HuH-7.5 (cell line): ENCODE results near the gene NDUFV3.
"Not testable (repeated sequence)": the region's sequence is repeated elsewhere in the genome, so short reads cannot be mapped to it uniquely, and the experiment has no call there.

Experiments
- DNase-seq: peaks from one replicate; pipeline ENCODE4 v3.0.0; 2011; ENCODE audit warnings: low spot score

The NDUFV3 gene

DNA sequence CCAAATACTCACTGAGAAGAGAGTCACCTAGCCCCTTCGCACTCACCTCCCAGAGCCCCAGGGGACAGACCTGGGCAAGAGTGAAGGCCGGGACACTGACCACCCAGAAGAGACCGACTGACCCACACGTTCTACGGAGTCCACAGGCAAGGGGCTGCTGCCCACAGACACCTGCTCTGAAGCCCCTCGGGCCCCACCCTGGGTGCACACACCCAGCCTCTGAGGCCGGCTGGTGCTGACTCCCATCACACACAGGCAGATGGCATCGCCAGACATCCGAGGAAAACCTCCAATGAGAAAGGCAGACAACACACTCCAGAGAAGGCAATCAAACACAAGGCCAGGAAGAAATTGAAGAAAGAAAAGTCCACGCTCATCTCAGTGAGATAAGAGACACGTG lies 35.9 kb upstream of the NDUFV3 start:
- no peak for DNase-seq

DNA sequence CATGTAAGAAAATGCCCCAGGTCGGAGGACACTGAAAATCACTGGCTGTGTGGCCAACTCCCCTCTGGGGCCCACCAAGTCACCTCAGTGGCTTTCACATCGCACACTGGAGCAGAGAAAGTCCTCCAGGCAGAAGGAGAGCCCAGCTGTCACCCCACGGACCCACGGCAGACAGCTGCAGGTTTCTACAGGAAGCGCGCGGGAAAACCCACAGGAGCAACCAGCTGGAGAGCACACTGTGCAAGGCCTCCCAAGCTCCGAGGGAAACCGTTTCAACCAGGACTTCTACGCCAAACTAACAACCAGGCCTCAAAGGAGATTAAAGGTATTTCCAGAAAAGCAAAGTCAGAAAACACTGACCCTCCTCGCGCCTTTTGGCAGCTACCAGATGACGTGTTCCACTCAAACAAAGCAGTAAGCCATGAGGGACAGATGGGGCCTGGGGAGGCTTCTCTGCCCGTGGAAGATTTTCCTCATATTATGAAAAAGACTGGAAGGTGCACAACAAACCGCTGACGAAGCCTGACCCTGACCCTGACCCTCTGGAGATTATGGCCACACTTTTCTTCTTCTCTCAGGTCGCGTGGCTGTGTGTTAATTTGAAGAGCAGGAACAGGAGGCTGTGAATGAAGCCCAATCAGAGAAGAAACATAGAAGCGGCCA lies 34.8 kb upstream of the NDUFV3 start:
- DNase-seq: no peak

DNA sequence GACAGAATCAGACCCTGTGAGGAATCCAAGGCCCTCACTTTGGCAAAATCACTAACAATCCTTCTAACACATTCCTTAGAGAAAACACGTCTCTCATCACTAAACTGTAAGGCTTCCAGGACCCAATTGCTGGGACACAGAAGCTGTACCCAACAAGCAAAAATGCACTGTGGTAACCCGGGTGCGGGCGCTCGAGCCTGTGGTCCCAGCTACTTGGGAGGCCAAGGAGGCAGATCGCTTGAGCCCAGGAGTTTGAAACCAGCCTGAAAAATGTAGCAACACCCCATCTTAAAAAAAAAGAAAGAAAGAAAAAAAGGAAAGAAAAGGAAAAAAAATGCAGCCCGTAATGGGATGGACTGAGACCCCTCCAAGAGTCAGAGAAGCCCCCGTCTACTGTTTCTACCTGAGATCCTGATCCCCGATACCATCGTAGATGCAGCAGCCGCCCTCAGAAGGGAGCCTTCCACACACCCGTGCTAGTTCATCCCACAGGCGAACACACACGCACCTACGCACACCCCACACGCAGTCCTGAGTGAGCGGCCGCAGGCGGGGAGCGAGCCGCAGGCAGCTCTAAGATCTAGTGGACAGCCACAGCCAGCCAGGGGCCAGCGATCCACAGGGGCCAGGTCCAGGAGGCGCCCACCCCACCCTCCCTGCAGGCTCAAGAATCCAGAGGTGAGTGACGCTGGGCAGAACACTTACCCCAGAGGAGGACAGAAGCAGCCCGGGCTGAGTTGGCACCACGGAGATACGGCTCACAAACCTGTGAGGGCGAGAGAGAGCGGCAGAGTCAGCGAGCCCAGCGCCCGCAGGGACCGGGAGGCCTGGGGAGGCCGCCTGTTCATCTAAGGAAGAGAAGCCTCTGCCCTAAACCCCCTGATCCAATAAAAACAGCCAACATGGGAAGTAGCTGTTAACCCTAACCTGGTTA lies 33.9 kb upstream of the NDUFV3 start:
- DNase-seq: no peak

DNA sequence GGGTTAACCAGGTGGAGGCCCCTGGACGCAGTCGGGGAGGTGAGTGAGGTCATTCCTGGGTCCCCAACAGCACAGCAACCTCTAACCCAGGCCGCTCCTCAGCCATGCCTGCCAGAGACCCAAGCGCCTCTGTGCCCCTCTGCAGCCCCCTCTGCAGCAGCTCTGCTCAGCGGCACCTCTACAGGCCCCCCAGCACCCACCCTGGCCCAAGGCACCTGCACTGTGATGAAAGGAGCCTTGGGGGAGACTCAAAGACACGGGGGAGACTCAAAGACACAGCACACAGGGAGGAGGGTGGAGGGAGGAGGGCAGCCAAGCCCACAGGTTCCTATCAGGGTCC lies 33.2 kb upstream of the NDUFV3 start:
- DNase-seq: no peak

DNA sequence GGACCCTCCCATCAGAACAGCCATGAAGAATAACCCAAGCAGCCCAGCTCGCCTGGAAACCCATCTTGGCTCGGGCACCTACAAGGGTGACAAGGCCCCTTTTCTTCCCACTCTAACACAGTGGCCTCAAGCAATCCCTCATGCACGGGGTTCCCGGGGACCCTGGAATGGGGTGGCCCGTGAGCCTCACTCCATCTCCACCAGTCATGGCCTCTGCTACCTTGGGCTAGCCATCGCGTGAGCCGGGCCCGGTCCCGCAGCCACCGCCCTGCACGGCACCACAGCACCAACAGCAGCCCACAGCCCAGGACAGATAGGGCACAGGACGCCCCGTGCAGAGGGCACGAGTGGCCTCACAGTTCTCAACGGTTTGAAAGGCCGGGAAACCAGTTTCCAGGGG lies 32.8 kb upstream of the NDUFV3 start:
- no peak for DNase-seq

DNA sequence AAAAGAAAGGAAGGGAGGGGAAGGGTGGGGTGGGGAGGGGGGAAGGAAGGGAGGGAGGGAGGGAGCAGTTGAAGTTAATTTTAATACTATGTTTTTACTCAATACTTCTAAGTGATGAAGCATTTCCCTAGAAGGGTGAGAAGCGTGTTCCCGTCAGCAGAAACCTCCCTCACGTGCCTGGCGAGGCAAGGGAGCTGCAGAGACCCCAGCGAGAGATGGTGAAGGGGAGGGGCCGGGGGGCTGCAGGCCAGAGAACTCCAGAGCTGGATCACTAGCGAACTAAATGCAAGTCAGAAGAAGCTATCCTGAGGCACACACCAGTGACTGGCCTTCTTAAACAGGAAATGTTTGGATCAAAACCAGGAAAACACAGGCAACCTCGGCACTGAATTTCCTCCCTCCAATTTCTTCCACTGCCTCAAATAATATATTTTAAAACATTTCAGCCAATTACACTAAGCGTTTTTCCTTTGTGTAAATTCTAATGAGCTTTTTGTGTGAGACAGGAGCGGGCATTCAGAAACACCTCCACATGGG lies 31.7 kb upstream of the NDUFV3 start:
- no peak for DNase-seq

DNA sequence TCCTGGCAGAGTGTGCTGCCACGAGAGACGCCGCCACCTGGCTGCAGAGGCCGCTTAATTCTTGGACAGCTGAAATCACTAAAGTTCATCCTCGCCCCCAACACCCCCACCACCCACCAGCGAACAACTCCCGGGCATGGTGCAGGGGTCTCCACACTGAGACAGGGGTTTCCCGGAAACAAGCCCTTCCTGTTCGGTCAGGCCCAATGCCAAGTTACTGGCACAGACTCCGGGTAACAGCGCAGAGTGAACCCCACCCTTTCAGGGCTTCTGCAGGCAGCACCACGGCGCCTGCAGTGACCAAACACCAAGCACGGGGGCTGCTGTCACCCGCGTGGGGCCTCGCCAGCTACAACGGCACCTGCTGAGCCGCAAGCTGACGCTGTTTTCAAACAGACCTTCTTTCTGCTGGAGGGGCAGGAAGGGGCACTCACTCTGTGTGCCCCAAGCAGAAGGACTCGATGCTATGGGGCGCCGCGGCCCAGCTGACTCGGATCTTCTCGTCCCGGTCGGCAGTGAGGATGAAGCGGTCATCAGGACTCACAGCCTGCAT lies 31.2 kb upstream of the NDUFV3 start:
- no peak for DNase-seq

DNA sequence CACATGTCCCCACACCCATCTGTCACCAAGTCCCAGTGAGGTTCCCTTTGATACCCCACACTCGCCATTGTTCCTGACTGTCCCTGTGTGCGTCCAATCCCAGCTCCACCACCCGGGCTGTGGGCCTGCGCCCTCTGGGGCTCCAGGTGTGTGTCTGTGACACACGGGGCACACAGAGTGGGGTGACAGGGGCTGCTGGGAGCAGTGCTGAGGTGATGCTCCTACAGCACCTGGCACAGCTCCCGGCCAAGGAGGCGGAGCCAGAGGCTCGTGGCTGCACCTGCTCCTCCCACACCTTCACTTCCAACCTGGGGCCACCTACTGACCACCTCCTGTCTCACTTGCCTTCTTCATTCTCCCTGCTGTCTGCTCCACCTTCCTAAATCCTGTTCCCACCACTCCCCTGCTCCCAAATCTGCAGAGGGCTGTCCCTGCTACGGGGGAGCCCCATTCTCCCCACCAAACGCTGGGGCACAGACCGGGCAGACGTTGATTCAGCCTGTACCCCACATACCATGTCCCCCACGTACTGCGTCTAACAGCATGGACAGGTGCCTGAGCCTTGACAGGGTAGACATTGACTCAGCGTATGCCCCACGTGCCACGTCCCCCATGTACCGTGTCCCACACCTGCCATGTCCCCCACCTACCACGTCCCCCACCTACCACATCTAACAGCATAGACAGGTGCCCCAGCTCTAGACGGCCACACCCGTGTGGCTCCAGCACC lies 30.2 kb upstream of the NDUFV3 start:
- no peak for DNase-seq

DNA sequence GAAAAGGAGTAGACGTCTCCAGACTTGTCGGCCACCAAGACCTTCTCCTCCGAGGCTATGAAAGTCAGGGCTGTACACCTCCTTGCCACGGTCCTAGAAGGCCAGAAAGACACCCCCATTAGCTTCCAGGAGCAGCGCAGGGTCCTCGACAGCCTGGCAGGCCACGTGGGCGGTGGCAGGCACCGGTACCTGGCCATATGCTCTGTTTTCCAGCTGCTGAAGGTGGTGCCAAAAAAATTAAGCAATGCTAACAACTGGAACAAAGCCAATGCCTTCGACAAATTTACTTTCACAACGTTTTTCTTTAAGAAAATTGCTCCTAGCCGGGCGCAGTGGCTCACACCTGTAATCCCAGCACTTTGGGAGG lies 29.6 kb upstream of the NDUFV3 start:
- DNase-seq: no peak

DNA sequence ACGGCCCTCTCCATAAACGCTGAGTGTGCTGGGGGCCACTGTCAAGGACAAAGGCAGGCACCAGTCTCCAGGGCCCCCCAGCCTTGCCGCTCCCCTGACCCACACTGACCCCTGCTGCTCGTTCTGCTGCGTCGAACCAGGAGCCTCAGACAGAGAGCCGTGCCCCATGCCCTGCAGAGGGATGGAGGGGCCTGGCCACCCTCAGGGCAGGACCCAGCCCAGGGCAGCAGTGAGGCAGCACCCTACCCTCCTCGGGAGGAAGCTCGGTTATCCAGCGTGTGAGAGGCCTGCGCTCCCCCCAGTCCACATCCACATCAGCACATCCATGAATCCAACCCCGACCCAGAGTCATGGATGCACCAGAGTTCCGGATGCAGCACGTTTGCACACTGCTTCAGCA lies 28.8 kb upstream of the NDUFV3 start:
- DNase-seq: no peak

DNA sequence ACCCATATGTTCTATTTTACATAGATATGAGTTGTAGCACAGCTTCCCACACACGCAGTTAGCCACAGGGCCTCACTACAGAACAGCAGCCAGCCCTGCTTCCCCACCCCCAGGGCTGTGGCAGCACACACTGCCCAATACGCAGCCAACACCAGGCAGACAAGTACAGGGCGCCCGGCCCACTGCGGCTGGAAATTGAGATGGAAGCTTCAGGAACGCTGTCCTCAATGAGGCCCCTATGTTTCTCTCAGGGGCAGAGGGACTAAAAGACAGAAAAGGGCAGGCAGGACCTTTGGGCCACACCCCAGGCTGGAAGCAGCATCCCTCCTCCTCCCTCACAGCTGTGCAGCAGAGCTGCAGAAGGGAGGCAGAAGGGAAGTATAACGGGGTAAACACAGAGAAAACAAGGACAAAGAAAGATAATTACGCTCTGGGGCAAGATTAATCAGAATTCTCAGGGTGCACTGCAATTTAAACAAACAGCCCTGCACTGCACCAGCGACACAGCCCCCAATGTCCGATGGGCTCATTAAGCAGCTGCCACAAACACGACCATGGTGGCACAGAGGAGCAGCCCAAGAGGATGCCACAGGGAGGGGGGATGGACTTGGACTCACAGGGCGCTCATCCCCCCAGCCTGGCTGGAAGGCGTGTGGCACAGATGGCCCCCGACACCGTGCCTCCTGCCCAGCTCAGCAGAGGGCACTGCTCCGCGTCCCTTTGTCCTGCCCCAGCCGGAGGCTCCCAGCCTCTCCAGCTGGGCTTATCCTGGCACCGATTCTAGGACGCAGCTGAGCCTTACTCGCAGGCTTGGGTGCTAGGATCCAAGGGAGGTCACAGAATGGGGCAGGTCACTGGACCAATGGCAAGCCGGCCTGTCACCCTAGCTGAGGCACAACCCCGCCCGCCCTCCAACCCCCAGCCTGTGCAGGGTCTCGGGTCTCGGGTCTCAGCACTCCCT lies 28.0 kb upstream of the NDUFV3 start:
- no peak for DNase-seq

DNA sequence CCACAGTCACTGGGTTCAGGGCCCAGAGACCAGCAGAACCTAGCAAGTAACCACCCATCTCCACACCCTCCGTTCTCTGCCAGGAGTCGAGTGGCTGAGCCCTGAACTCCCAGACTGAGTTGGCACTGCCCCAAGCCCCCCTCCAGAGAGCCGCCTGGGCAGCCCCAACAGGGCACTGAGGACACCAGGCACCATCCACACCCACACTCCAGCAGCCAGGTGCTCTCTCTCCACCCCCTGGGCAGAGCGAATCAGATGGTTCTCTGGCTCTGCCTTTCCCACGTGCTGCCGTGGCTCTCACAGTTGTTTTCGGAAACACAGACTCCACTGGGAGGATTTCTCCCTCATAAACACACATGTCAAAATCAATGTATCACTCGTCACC lies 27.3 kb upstream of the NDUFV3 start:
- no peak for DNase-seq

DNA sequence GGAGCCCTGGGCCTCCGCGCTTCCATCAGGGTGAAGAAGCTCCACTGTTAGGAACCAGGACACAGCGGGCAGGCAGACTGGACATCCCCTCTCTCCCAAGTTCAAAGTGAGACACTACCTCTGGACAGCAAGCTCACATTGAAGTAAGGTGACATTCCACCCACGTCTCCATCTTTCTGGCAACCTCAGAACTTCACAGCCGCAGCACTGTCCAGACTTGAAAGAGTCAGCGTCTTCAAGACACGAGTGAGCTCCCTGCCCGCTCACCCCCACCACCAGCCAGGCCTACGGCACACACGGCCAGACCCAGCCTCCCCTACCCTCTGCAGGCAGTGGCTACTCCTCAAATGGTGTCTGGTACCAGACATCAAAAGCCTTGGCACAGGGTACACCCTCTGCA lies 24.9 kb upstream of the NDUFV3 start:
- DNase-seq: no peak

DNA sequence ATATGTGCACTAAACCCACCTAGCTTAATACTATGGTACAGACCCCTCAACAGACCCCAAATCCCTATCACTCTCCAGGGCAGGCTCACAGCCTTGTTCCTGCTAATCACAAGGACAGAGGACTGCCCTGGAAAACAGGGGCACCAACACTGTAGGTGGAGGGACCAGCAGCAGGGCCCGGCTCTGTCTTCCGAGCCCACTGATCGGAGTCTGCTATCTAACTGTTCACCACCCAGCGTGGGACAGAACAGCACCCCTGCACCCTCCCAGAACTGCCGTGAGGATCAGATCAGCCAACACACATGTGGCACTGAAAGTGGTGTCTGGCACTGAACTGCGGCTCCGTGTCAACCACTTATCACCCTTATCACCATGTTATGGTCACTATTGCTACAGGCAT lies 20.0 kb upstream of the NDUFV3 start:
- DNase-seq: no peak

DNA sequence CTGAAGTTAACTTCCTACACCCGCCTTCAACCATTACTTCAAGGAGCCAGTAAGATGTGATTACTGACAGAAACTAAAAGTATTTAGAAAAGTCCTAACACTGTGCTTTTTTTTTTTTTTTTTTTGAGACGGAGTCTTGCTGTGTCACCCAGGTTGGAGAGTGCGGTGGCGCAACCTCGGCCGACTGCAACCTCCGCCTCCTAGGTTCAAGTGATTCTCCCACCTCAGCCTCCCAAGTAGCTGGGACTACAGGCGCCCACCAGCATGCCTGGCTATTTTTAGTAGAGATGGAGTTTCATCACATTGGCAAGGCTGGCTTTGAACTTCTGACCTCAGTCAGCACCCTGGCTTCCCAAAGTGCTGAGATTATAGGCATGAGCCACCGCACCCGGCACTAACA lies 17.3 kb upstream of the NDUFV3 start:
- DNase-seq: not testable (repeated sequence)

DNA sequence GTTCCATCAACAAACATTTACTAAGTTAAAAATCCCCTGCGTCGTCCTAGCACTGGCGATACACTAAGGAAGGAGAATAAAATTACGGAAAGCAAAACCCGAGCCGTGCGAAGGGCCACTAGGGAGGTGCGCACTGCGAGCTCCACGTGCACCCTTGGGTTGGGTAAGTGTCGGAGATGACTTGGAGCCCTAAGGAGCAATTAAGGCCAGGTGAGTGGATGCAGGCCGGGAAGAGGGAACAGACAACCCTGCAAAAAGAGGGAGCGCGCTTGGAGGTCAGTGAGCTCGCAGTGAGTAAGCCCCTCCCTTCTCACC lies 14.5 kb upstream of the NDUFV3 start:
- DNase-seq: no peak

DNA sequence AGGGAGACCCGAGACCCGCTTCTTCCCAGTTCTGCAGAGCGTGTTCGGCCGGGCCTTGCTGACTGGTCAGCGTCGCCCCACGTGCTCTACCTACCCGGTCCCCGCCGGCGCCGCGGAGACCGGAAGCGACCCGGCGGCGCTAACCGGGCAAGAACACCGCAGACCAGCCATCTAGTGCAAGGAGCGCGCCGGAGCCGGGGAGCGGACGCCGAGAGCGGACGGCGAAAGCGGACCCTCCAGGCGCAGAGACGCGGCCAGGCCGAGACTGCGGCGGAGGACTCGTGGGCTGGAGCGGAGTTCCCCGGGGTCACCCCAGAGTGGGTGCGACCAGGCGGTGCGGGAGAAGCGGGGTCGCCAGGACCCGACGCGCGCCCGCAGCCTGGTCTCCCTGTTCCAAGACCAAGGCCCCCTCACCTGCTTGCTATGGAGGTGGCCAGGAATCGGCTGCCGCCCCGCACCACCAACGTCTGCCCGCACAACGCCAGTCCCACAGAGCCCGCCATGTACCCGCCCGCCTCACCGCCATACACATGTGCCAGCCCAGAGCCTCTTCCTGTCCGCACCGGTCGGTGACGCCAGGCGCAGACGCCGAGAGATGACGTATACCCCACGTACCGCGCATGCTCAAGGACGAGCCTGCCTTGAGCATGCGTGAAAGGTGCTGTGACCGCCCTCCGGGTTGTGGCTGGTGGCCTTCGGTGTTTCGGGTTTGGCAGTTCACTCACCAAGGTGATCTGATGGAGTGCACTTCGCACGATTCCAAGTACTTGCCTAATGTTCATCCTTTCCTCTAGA lies 13.9 kb upstream of the NDUFV3 start, which contains the start of gene WDR4:
WDR4 (minus strand) TSS at position 547 of the 795 bp plus-strand sequence; CDS start at position 503, 44 bp downstream.
- DNase-seq: peak; percentile 93

DNA sequence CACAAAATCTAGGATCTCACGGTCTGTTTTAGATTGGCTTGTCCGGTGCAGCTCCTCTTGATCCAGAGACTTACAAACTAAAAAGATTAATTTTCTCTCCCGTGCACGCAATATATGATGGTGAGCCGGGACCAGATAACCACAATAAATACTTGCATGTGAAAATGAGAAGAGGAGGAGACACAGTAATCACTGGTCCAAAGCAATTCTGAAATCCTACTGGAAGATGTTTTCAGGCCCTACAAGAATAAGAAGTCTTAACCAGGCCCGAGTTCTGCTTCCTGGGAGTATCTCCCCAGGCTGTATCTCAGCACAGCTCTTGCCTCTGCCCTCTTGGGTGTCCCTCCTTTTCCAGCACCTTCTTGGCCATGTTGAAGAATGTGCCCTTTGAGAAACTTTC lies 12.8 kb upstream of the NDUFV3 start:
- no peak for DNase-seq

DNA sequence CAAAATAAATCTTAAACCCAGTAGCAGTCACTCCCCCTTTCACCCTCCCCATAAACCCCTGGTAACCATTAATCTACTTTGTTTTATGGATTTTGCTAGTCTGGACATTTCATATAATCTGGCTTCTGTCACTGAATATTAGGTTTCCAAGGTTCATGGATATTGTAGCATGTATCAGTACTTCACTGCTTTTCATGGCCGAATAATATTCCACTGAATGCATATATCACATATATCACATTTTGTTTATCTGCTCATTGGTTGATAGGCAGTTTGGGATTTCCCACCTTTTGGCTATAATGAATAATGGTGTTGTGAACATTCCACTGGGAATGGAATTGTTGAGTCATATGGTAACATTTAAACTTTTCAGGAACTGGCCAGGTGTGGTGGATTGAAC lies 9.2 kb upstream of the NDUFV3 start:
- no peak for DNase-seq

DNA sequence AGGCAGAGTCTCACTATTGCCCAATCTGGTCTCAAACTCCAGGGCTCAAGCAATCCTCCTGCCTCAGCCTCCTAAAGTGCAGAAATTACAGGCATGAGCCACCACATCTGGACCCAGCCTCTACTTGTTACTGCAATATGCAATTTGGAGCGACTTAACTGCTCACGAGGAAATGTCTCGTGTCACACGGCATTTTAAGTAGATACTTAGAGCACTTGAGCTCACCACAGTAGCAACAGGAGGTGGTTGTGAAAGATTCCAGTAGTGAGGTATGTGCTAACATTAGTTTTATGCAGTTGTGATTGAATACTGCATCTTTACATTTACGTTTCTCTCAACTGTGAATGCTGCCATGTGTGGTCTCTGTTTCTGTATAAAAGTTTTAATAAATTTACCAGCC lies 5.8 kb upstream of the NDUFV3 start:
- no peak for DNase-seq

DNA sequence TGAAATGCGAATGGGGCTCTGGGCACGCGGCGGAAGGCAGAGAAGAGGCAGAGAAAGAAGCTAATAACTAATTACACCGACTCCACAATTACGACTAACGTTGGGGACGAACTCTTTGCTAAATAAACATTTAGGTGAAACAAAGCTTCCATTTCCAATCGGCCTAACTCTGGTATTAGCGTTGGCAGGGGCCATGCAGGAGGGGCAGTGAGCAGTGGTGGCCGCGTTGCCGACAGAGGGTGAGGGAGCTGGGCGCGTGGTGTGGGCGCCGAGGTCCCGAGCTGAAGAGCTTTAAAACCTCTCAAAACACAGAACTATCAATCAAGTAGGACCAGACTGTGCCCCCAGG lies 553 bp upstream of the NDUFV3 start:
- no peak for DNase-seq
